ENCODE measurements around the gene KCNH5.
A peak's percentile ranks its signal among the peaks of the same experiment; 100 is the strongest.

Gene KCNH5

DNA sequence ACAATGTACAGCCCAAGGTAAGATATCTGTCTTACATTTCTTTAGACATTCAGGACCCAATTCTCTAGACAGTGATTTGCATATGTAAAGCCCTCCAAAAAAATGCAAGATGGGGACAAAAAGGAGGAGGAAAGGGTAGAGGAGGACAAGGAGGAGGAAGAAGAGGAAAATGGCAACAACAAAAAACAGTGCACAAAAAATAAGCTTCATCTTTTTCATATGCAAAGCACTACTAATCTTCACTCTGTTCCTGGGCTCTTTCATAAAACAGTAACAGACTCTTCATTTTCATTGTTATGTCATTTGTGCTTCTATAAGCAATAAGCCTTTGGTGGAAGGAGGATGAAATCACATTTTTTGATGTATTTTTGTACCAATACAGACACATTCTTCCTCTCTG lies 61.4 kb downstream of the KCNH5 start:
- DNase-seq = no peak

DNA sequence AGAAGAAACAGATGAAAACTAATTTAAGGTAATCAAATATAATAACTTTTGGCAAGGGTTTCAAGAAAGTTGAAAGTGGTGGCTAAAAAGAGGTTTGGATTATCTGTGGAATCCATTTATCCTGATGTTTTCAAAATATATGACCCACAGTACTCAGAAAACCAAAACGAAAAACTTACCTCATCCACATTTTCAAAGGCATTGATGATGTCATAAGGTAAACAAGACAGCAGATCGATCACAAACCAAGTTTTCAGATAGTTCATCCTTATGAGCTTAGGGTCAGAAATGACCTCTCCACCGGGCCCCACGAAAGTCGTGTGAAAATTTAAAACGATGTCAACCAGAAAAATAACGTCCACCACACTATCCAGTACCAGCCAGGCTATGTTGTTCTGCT lies 64.6 kb downstream of the KCNH5 start:
- no peak for DNase-seq

DNA sequence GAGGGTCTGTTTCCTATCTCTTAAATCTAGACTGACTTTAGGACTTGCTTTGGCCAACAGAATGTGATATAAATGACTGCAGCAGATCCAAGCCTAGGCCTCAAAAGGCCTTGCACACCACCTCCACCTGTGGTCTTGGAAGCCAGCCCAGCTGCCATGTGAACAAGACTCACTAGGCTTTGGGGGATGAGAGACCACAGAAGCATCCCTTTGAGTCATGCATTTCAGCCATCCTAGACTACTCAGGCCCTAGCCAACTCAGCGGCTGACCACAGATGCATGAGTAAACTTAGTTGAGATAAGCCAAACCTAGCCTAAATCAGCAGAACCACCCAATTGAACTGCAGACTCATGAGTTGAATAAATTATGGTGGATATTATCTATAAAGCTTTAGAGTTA lies 87.7 kb downstream of the KCNH5 start:
- DNase-seq = no peak

DNA sequence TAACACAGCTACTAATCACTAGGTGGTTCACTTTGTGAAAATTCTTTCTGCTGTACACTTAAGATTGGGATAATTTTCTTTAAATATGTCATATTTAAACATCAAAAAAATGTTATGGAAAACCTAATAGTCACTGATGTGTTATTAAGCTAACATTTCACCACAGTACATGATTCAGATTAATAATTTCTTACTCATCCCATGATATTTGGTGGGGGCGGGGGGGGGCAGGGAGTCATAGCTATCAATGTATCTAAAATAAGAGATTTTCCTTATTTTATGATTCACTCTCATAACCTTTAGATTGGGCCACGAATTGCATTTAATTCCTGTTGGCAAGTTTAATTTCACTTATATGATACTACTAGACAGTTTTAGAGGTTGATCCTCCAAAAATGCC lies 88.8 kb downstream of the KCNH5 start:
- no peak for DNase-seq

DNA sequence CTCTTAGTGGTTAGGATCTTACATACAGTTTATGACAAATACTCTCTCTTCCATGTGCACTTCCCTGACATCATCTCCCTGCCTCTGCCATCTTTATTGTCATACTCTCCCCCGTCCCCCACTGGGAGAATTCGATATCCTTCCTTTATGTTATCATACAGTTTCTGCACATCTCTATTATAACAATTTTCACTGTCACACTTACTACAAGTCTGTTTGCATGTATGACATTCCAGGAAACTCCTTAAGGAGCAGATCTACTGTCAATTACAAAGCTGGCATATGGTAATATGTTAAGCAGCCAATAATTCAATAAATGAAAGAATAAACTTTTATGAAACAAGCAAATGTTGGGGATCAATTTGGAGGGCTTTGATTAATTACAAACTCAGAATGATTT lies 91.1 kb downstream of the KCNH5 start:
- DNase-seq = no peak

DNA sequence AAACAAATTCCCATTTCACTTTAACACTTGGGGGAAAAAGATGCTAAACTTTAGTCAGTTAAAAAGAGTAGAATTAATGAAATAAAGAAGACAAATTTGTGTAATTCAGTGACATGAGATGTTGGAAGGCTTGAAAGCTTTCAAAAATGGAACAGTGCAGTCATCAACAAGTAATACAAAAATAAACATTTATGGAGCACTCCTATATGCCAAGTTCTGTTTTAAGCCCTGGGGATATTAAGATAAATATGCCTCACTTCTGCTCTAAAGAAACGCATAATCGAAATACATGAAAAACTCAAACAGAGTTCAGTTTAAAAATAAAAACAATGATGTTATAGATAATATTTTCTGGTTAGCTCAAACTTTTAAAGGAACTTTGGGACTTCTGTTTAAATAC lies 93.0 kb downstream of the KCNH5 start:
- DNase-seq = no peak

DNA sequence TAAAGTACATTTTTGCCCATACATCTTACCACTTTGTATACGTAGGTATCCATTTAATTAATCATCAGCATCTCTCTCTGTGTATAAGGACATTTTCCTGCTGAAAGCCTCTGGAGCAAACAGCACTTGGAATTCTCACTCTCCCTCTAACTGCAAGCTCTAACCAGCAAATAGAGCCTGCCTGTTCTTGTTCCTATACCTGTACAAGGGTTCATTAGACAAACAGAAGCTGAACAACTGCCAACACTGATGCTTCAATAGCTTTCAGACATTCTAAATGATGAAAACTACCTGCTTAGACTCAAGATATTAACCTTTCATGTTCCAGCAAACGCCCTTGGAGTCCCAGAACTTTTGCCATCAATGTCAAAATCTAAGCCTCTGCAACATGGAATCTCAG lies 98.0 kb downstream of the KCNH5 start:
- DNase-seq = no peak

DNA sequence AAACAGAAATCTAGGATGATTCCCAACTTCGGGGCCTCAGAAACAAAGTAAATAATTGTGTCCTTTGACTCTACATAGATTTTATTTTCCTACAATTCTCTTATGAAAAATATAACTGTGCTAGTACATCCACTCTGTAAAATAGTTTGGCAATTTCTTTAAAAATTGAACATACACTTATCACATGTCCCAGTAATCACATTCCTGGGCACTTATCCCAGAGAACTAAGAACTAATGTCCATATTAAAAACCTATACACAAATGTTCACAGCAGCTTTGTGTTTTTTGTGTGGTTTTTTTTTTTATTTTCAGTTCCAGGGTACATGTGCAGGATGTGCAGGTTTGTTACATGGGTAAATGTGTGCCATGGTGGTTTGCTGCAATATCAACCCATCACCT lies 99.0 kb downstream of the KCNH5 start:
- DNase-seq = no peak

DNA sequence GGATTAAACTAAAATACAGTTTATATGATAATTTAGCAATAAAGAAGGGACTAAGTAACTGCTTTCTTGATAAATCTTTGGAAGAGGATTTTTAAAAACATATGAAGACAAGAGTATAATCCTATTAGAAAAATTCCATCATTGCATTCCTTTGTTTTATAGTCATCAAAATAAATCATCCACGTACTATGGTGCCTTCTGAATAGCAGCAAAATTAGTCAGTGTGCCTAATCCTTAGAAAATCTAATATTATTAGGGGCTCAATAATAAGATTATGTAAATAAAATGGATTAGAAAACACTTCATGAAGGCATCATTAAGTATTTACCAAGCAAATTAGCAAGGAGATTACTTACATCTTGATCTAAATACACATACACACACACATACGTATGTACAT lies 102.1 kb downstream of the KCNH5 start:
- no peak for DNase-seq

DNA sequence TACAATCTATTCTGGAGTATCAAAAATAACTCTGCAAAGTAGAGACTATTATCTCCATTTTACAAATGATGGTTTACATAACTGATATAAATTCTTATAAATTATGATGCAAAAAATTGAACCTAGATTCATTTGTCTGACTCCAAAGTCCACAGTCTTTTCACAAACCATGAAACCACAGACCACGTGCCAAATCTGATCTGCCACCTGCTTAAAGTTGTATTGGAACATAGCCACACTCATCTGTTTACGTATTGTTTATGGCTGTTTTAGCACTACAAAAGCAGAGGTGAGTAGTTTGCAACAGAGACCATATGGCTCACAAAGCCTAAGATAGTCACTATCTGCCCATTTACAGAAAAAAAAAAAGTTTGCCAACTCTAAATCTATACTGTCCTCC lies 105.3 kb downstream of the KCNH5 start:
- no peak for DNase-seq

DNA sequence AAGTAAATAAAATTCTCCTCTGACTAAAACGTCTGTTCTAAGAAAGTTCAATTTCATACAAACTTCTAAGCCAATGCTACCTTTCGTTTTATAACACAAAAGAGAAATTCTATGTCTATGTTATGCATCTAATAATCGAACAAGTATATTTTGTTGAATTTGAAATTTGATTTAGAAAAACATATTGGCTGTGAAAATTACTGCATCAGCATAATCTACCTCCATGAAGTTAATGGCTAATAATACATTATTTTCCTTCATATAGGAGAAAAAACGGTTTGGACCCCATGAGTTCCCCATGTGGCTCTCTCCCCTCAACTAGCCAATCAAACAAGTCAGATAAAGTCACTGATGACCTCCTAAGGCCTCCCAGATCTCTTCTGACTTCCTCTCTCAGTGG lies 106.5 kb downstream of the KCNH5 start:
- DNase-seq = no peak

DNA sequence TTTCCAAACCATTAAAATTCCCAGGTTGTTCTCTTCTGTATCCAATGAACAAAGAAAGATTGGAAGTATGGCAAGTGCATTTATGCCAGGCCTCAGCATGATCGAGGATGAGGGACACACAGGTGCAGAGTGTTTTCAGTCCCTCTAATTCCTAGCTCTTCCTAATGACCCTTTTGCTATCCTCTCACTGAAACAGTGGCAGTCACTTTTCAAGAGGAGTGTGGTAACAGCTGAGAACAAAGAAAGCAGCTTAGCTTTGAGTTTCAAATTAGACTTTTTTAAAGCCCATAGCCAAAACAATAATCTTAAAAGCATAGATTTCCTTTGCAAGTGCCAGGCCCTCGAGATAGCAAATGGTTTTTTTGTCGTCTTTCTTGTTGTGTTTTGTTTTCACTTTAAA lies 110.8 kb downstream of the KCNH5 start:
- DNase-seq = no peak

DNA sequence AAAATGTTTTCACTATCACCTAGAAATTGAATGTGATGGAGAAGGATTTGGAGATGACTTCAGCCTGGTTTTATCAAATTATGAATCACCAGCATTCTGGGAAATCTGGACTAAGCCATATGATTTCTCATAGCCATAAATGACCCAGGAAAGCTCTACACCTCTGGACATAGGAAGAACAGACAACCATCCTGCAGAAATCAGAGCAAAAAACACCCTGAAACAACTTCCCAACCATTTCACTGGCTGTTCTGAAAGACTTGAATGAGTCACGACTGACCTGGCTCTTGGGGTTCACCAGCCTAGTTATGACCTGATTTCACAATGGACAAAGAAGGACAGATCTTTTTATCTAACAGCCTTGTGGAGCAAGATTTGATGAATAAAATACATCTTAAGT lies 123.8 kb downstream of the KCNH5 start:
- DNase-seq = no peak

DNA sequence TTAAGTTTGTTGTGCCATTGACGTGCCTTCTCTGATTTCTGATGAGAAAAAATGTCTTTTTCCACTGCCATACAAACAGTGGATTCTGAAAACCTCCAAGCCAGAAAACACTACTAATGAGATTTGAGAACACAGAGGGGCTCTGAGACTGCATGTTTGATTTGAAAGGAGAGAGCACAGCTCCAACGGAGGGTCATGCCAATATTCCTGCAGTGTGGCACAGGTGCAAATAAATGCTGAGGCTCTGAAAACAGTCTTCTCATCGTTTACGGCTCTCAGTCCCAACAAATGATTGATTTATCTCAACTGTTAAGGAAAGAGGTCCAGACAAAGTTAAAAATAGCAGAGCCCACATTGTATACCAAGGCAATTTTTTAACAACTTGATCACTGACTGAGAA lies 128.7 kb downstream of the KCNH5 start:
- peak; percentile 51 for DNase-seq

DNA sequence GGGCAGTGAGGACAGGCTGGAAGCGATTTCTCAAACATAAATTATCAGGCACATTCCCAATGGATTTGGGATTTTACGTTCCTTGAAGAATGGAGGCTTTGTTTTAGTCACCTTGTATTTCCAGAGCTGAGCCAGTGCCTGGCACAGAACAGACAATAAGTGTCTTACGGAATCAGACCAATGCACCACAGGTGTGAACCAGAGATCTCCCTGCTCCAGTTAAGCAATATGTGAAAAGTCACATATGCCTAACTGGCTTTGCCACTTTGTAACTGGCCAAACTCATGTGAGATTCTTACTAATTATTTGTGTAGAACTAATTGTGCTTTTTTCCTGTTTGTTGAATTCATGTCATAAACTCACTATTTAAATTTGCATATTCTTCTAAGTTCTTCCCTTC lies 130.4 kb downstream of the KCNH5 start:
- DNase-seq = no peak

DNA sequence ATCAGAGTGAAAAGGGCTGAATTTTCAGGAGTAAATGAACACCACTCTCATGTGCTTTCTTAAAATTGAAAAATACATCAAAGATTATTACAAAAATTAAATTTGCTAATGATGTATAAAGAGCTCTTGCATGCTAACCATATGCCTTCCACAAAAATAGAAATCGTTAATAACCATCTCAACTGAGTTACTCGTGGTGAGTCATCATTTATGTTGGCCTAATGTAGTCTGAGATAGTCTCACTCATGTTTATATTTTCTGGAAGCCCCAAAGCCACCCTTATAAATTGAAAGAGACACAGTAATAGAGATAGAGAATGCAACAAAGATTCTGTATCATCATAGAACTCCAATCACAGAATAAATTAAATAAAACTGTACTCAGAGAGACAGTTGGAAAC lies 131.2 kb downstream of the KCNH5 start:
- no peak for DNase-seq

DNA sequence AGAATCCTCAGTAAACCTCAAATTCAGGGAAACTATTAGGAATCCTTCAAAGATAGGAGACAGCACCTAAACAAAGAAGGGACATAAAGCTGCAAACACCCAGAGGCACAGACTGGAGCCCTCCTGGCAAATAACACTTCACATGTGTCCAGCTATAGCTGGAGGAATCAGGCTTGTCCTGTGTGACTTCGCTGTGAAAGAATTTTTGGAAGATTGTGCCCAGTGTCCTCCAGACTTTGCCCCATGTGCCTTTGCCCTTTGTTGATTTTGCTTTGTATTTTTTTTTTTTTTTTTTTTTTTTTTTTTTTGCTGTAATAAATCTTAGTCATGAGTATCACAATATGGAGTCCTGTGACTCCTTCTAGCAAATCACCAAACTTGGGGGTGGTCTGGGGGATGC lies 136.8 kb downstream of the KCNH5 start:
- DNase-seq = no peak

DNA sequence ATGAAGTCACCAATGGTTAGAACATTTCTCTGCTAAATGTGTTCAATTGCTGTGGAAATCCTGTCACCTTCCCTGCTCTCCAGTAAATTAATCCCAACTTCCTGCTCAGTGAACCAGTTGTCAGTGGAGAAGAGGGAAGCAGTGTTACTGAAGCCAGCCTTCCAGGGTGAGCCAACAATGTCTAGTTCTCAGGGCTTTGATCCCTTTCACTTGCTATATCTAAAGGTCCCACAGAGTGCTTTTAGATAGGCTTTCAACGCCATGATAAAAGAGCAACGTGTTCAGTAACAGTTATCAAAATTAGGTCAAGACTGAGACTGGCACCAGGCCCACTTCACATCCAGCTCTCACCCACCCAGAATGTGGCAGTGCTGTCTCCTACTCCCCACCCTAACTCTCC lies 139.7 kb downstream of the KCNH5 start:
- DNase-seq = no peak

DNA sequence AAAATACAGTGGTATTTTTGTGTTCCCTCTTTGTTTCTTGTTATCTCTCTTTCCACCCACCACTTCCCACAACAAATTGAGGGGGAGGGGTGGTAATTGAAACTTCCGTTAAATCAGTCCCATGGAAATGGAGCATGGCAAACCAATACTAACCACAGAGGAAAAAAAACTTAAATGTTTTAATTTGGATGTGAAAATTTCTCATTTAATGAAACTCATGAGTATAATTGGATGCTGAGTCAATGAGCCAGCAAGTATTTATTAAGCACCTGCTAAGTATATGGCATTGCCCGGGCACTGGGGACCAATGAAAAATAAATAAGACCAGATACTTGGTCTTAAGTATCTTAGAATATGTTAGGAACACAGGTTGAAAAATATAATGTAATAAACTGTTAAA lies 147.5 kb downstream of the KCNH5 start:
- DNase-seq = no peak

DNA sequence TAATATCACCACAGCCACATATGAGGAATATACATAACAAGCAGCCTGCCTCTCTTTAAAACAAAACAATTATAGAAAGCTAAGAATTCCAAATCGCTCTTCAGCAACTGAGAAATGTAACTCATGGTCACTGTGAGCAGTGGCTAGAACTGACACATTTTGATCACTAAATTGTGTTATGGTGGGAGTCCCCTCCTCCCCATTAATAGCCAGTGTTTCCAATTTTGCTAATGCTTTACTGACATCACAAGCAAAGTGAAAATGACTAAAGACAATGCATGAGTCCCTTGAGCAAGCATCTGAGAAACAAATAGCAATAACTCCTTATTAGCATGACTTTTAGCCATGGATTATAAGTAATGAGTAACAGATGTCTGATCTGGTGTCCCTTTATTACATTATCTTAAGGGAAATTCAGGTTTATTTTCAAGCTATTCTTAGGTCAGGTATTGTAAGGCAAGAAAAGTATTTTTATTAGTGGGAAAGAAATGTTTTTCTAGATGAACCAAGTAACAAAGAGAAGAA lies 148.3 kb downstream of the KCNH5 start:
- DNase-seq = no peak

DNA sequence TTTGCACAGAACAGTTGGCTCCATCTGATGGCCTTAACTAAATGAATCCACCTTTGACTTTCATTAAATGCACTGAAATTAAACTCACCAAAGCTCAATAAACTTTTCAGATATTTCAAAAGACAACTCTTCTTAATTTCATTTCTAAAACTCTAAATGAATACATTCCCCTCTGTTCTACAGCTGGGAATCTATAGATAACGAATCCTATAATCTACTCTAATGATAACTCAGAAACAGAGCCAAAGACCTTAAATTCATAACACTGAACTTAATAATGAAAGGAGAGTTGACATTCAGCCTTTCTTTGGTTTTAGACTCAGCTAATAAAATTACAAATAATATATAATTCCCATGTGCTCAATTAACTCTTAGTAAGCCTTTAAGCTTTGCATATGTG lies 150.5 kb downstream of the KCNH5 start:
- DNase-seq = no peak

DNA sequence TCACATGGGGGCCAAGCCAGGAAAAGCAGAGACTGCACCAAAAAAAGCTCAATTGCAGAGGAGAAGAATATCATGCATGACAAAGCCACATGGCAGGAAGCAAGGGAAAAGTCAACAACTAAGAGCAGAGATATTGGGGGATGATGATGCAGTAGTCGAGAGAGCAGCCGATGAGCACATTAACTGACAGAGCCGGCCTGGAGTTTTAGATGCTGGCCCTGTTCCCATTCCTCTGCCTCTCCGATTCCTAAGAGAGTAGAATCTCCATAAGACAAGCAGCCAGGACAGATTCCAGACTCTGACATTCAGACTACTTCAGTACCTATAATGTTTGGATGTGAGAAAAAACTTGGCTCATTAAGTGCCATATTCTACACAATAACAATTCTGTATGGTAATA lies 155.9 kb downstream of the KCNH5 start:
- no peak for DNase-seq

DNA sequence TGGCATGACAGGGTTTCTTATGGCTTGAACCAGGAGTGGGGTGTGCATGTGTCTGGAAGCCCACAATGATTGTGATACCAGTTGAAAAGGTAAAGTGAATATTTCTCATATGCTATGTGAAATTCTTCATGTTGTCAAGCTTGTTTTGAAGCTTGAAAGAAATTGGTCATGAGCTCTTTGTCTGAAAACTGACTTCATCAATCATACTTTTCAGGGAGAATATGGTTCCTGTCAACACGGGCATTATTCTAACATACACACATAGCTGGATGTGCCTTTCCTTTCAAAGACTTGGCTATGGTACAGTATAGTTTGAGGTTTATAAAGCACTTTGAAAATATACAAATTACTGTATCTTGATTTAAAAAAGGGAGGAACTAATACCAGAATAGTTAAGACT lies 158.8 kb downstream of the KCNH5 start:
- DNase-seq = no peak

DNA sequence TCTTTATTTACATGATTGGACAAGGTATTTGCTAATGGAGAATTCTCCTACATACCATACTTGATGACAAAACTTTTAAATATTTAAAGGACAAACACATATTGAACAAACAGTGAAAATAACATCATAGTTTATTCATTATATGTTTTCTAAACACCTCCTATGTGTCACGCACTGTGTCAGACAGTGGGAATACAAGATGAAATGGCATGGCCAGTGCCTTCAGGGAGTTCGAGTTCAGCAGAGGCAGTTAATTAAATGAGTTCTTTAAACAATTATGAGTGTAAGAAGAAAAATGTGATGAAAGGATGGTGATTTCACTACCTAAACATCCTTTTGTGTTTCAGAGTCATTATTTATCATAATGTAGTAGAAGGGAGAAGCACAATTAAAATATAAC lies 159.8 kb downstream of the KCNH5 start:
- no peak for DNase-seq

DNA sequence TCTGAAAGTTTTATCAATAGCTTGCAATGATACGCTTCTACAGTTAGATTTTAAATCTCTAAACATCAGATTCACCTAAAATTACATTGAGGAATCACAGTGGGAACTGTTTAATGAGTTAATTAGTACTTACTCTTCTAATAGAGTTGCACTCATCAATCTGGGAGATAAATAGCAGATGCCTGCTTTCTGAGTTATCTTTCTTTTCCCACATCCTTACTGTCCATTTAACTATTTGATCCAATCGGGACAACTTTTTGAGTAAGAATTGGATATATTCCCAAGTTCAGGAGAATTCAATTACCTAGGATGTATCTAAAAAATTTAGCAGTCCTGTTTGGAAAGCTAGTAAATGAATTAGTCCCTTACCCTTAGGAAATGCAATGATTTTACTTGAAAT lies 162.3 kb downstream of the KCNH5 start:
- DNase-seq = no peak

DNA sequence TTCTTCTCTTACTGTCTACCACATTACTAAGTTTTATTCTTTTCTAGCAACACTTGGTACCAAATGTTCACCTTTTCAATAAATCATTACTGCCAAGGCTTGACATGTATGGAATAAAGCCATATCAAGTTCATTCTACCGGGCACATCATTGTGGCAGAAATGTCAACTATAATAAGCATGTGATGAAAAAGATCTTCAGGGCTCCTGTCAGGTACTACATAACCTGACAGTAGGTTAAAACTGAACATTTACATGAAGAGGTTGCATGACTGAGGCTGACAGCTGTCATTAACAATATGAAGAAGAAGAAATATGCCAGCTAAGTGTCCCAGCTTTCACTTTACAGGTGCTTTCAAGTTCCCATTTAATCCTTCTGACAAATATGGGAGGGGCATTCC lies 178.9 kb downstream of the KCNH5 start:
- no peak for DNase-seq
